K562 (cell line): ENCODE data around the gene TTC23L. TPM values are rescaled to one million over a fixed set of nuclear protein-coding genes. Genes with fewer than 3 reads are reported as not detected.

Experiments used
- CREBBP ChIP-seq: IDR thresholded peaks from one replicate; pipeline ENCODE4 v1.6.1; 2012; ENCODE audit warnings: low read depth, mild to moderate bottlenecking, control low read depth, inconsistent platforms, low read length
- DPF2 ChIP-seq: fragments of 450-650 bp; IDR thresholded peaks from 2 replicates; pipeline ENCODE4 v1.6.1; 2016
- HBP1 ChIP-seq: fragments of 450-650 bp; formaldehyde crosslinking; IDR thresholded peaks from 2 replicates; pipeline ENCODE4 v1.4.0; 2022; ENCODE audit warnings: missing genetic modification characterization
- KLF16 ChIP-seq: IDR thresholded peaks from 2 replicates; pipeline ENCODE4 v1.6.1; 2016; ENCODE audit warnings: antibody characterized with exemption
- PATZ1 ChIP-seq: fragments of 250-450 bp; sonication (Bioruptor Pico); IDR thresholded peaks from 2 replicates; pipeline ENCODE4 v1.5.0; 2020; ENCODE audit warnings: mild to moderate bottlenecking, borderline replicate concordance
- PHTF2 ChIP-seq: fragments of 250-450 bp; sonication (Bioruptor Pico); IDR thresholded peaks from 2 replicates; pipeline ENCODE4 v1.5.0; 2021; ENCODE audit warnings: mild to moderate bottlenecking
- RB1 ChIP-seq: fragments of 450-650 bp; IDR thresholded peaks from 2 replicates; pipeline ENCODE4 v1.6.1; 2017; ENCODE audit warnings: low read depth, mild to moderate bottlenecking
- RBM17 ChIP-seq: fragments of 200-400 bp; formaldehyde crosslinking; IDR thresholded peaks from 2 replicates; pipeline ENCODE4 v1.6.1; 2017; ENCODE audit warnings: low read depth, mild to moderate bottlenecking, low read length, borderline replicate concordance
- SMARCB1 ChIP-seq: IDR thresholded peaks from 2 replicates; pipeline ENCODE4 v1.6.1; 2011; ENCODE audit warnings: improper control_type of control experiment, low read depth; ENCODE audit not compliant: insufficient read length
- TAF15 ChIP-seq: fragments of 200-400 bp; formaldehyde crosslinking; IDR thresholded peaks from 2 replicates; pipeline ENCODE4 v1.6.1; 2017; ENCODE audit warnings: mild to moderate bottlenecking, low read depth, low read length, moderate library complexity
- U2AF1 ChIP-seq: fragments of 200-400 bp; formaldehyde crosslinking; optimal IDR thresholded peaks from 2 replicates; pipeline ENCODE3; 2017; ENCODE audit warnings: mild to moderate bottlenecking, low read depth, low read length, moderate library complexity
- XRCC3 ChIP-seq: fragments of 450-650 bp; IDR thresholded peaks from 2 replicates; pipeline ENCODE4 v1.6.1; 2017; ENCODE audit warnings: mild to moderate bottlenecking, moderate library complexity
- ZNF184 ChIP-seq: sonication (generic); formaldehyde crosslinking; IDR thresholded peaks from 2 replicates; pipeline ENCODE4 v1.5.0; 2020; ENCODE audit warnings: missing genetic modification reagents
- ZNF318 ChIP-seq, 2 experiments: fragments of 450-650 bp; IDR thresholded peaks; 2 replicates each; pipeline ENCODE4 v1.6.1; 2016; ENCODE audit warnings: mild to moderate bottlenecking in 2 of 2, borderline replicate concordance in 1 of 2, low read depth in 1 of 2, moderate library complexity in 1 of 2
- ZNF347 ChIP-seq: fragments of 450-650 bp; formaldehyde crosslinking; IDR thresholded peaks from 2 replicates; pipeline ENCODE4 v1.4.0; 2020; ENCODE audit warnings: low read depth, mild to moderate bottlenecking, moderate library complexity
- ZNF668 ChIP-seq: fragments of 250-450 bp; sonication (Bioruptor Pico); IDR thresholded peaks from 2 replicates; pipeline ENCODE4 v1.8.0; 2022; ENCODE audit warnings: mild to moderate bottlenecking, inconsistent platforms
- polyA plus RNA-seq, 8 experiments: library from polyadenylated mRNA; depleted of rRNA in 4 of 8; stranded (reverse) in 5 of 8; unstranded in 3 of 8; fragments of >200 nt; fragmentation: Nextera tagmentation in 2 of 8; fragmentation: Illumina TruSeq in 1 of 8; extraction: Ambion mirVana in 2 of 8; extraction: Trizol in 1 of 8; gene quantifications; 2 replicates each; pipeline versions ENCODE4 v1.2.1 to v1.2.3, GENCODE V29; 2011 to 2014; ENCODE audit warnings: inconsistent platforms in 1 of 8, missing spikeins in 1 of 8
- total RNA-seq, 7 experiments: library from RNA; depleted of rRNA in 6 of 7; stranded (reverse); fragments of >200 nt in 6 of 7; fragmentation: Illumina TruSeq in 2 of 7; extraction: Trizol in 2 of 7; gene quantifications; 2 replicates each; pipeline versions ENCODE4 v1.2.1 to v1.2.3, GENCODE V29; 2011 to 2021; ENCODE audit warnings: low replicate concordance in 1 of 7

The TTC23L gene
- total and polyA plus RNA-seq, 9 of the 15 experiments (the other 6 are each of a cell fraction or from before 2014, with no cell fraction given), result 0.03 to 0.32 (median 0.14) TPM; not detected in 2

GRCh38 chr5:34923694-34924461 is 84.9 kb downstream of the TTC23L start (continued):
- peak; percentile 71 to 91; a peak in 3 of 4 replicates for TF ChIP-seq ZNF318 (IDR thresholded peaks at IDR 0.05; ENCODE audit: borderline replicate concordance in 1 of 2, low read depth in 1 of 2)
- no peak for TF ChIP-seq KLF16
- TF ChIP-seq SMARCB1, result peak; percentile 66
- TF ChIP-seq RB1, result no peak
- TF ChIP-seq CREBBP, result no peak
- no peak for TF ChIP-seq ZNF184 (CRISPR knock-in tag)
- TF ChIP-seq HBP1 (CRISPR knock-in tag), result no peak
- TF ChIP-seq PHTF2 (CRISPR knock-in tag), result no peak
- no peak for TF ChIP-seq ZNF668 (CRISPR knock-in tag)
- TF ChIP-seq ZNF347 (CRISPR knock-in tag), result no peak
- no peak for TF ChIP-seq U2AF1
- no peak for TF ChIP-seq TAF15
- no peak for TF ChIP-seq RBM17
- TF ChIP-seq DPF2, result peak; percentile 100
- no peak for TF ChIP-seq XRCC3
- no peak for TF ChIP-seq PATZ1 (CRISPR knock-in tag)
